Glutamatergic neuron (in vitro differentiated cells): Measurements from ENCODE around the gene AMPH. TPM values are rescaled to one million over a fixed set of nuclear protein-coding genes. Genes with fewer than 3 reads are reported as not detected.

Experiments
- DNase-seq: peaks from one replicate; pipeline ENCODE4 v3.0.0; 2022
- H3K27ac Mint-ChIP-seq: one replicate; pipeline ENCODE4 v1.8.0; 2020; ENCODE audit warnings: mild to moderate bottlenecking, mixed read lengths, inconsistent platforms; ENCODE audit not compliant: unreplicated experiment
- H3K27me3 Mint-ChIP-seq: one replicate; pipeline ENCODE4 v1.8.0; 2020; ENCODE audit warnings: mild to moderate bottlenecking, moderate library complexity, mixed read lengths, inconsistent platforms; ENCODE audit not compliant: unreplicated experiment
- H3K36me3 Mint-ChIP-seq: one replicate; pipeline ENCODE4 v1.8.0; 2020; ENCODE audit warnings: mild to moderate bottlenecking, mixed read lengths, inconsistent platforms; ENCODE audit not compliant: unreplicated experiment
- H3K4me1 Mint-ChIP-seq: one replicate; pipeline ENCODE4 v1.8.0; 2020; ENCODE audit warnings: mild to moderate bottlenecking, low read depth, mixed read lengths, inconsistent platforms; ENCODE audit not compliant: unreplicated experiment
- H3K4me3 Mint-ChIP-seq: one replicate; pipeline ENCODE4 v1.8.0; 2020; ENCODE audit warnings: mild to moderate bottlenecking, mixed read lengths, inconsistent platforms; ENCODE audit not compliant: unreplicated experiment
- H3K9me3 Mint-ChIP-seq: one replicate; pipeline ENCODE4 v1.8.0; 2020; ENCODE audit warnings: mild to moderate bottlenecking, moderate library complexity, mixed read lengths, inconsistent platforms; ENCODE audit not compliant: unreplicated experiment
- total RNA-seq: library from RNA; stranded (reverse); fragmentation: NEBNext Ultra II Directional; extraction: Animal tissue kit (Norgen Biotek cat#: 25700); gene quantifications from one replicate; pipeline ENCODE4 v1.2.1, GENCODE V29; 2021; ENCODE audit not compliant: unreplicated experiment
- TF ChIP-seq, protein P1 (sequence below): fragments of 200-600 bp; sonication (generic); IDR thresholded peaks from one replicate; pipeline ENCODE4 v1.5.0; 2021; ENCODE audit not compliant: partially characterized antibody, unreplicated experiment

The AMPH gene
- total RNA-seq, 1 donor from 2014 or later = 9.4 TPM

- TF ChIP-seq, protein P1, sequence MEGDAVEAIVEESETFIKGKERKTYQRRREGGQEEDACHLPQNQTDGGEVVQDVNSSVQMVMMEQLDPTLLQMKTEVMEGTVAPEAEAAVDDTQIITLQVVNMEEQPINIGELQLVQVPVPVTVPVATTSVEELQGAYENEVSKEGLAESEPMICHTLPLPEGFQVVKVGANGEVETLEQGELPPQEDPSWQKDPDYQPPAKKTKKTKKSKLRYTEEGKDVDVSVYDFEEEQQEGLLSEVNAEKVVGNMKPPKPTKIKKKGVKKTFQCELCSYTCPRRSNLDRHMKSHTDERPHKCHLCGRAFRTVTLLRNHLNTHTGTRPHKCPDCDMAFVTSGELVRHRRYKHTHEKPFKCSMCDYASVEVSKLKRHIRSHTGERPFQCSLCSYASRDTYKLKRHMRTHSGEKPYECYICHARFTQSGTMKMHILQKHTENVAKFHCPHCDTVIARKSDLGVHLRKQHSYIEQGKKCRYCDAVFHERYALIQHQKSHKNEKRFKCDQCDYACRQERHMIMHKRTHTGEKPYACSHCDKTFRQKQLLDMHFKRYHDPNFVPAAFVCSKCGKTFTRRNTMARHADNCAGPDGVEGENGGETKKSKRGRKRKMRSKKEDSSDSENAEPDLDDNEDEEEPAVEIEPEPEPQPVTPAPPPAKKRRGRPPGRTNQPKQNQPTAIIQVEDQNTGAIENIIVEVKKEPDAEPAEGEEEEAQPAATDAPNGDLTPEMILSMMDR = no peak
- DNase-seq = no peak
- H3K4me1 Mint-ChIP-seq = no peaks in the 10 kb centered on the region
- H3K9me3 Mint-ChIP-seq = peaks cover 1% of the 10 kb centered on the region
- peaks cover 3% of the 10 kb centered on the region for H3K36me3 Mint-ChIP-seq
- H3K4me3 Mint-ChIP-seq = no peak overlapping the region
- H3K27me3 Mint-ChIP-seq = no peaks in the 10 kb centered on the region
- H3K27ac Mint-ChIP-seq = no peak overlapping the region
These were observed 25.8 kb upstream of the AMPH start for GRCh38 chr7:38656968-38657367.

GRCh38 chr7:38655833-38656774 is 24.9 kb upstream of the AMPH start:
- H3K4me3 Mint-ChIP-seq = no peak overlapping the region
- no peak overlapping the region for H3K27ac Mint-ChIP-seq
- DNase-seq = no peak
- TF ChIP-seq, protein P1 = no peak
- peaks cover 3% of the 10 kb centered on the region for H3K36me3 Mint-ChIP-seq
- no peaks in the 10 kb centered on the region for H3K4me1 Mint-ChIP-seq
- H3K9me3 Mint-ChIP-seq = peaks cover 1% of the 10 kb centered on the region
- no peaks in the 10 kb centered on the region for H3K27me3 Mint-ChIP-seq

GRCh38 chr7:38637957-38638356 is 6.8 kb upstream of the AMPH start:
- Mint-ChIP-seq H3K9me3 (no peaks in the 10 kb centered on the region), H3K27ac (no peak overlapping the region), H3K4me1 (no peaks in the 10 kb centered on the region), H3K36me3 (no peaks in the 10 kb centered on the region), H3K27me3 (no peaks in the 10 kb centered on the region), H3K4me3 (no peak overlapping the region)
- no peak for DNase-seq
- TF ChIP-seq, protein P1 = no peak

- no peak overlapping the region for H3K4me3 Mint-ChIP-seq
- H3K27me3 Mint-ChIP-seq = peaks cover 5% of the 10 kb centered on the region
- DNase-seq = no peak
These were observed 1.2 kb upstream of the AMPH start for GRCh38 chr7:38632411-38632810.

More at GRCh38 chr7:38632411-38632810, 1.2 kb upstream of the AMPH start:
- H3K4me1 Mint-ChIP-seq = peaks cover 8% of the 10 kb centered on the region
- peaks cover 4% of the 10 kb centered on the region for H3K9me3 Mint-ChIP-seq
- TF ChIP-seq, protein P1 = no peak
- no peak overlapping the region for H3K27ac Mint-ChIP-seq
- H3K36me3 Mint-ChIP-seq = no peaks in the 10 kb centered on the region
